ENCODE measurements around the gene THSD4. TPM values are rescaled to one million over a fixed set of nuclear protein-coding genes. Genes with fewer than 3 reads are reported as not detected.

The THSD4 gene
- total RNA-seq, 2 experiments from 2014 or later: not detected

DNA sequence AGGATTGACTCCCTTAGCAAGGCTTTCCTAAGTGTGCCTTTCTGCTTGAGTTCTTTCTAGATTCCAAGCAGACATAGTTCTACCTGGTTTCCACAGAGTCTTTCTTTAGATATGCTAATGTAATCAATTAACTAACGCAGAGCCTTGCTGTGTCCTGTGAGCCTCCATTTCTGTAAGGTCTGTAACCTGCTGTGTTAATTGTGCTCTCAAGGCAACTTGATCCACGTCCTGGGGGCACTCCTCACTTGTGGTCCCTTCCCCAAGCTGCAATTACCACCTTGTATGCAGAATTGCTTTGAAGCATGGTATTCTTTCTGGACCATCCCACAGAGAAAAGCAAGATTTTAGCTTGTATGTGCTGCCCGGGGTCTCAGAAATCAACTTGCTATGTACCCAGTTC lies 29.5 kb upstream of the THSD4 start:
- intact Hi-C loops (cut with micrococcal nuclease): no loop called here
- no peaks in the 10 kb centered on the region for H3K4me1 Mint-ChIP-seq (ENCODE audit: low read depth)
- POLR2A ChIA-PET: no interaction called here

DNA sequence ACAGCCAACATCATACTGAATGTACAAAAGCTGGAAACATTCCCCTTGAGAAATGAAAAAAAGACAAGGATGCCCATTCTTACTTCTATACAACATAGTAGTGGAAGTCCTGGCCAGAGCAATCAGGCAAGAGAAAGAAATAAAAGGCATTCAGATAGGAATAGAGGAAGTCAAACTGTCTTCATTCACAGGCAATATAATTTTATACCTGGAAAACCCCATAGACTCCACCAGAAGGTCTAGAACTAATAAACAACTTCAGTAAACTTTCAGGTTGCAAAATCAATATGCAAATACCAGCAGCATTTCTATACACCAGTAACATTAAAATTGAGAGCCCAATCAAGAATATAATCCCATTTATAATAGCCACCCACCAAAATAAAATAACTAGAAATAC lies 27.1 kb upstream of the THSD4 start:
- DNase-seq: no peak
- ChIA-PET CTCF (no interaction called here), POLR2A (no interaction called here)
- no peak overlapping the region for H3K27ac Mint-ChIP-seq
- H3K4me1 Mint-ChIP-seq (ENCODE audit: low read depth): no peaks in the 10 kb centered on the region
- H3K36me3 Mint-ChIP-seq: no peaks in the 10 kb centered on the region
- no peak overlapping the region for H3K4me3 Mint-ChIP-seq
- H3K27me3 Mint-ChIP-seq: peaks cover 17% of the 10 kb centered on the region
- peaks cover 7% of the 10 kb centered on the region for H3K9me3 Mint-ChIP-seq
- intact Hi-C loops (cut with micrococcal nuclease): no loop called here

More for the DNA sequence above, 29.5 kb upstream of the THSD4 start:
- Mint-ChIP-seq H3K27me3 (peaks cover 20% of the 10 kb centered on the region), H3K9me3 (peaks cover 7% of the 10 kb centered on the region), H3K4me3 (no peak overlapping the region), H3K36me3 (no peaks in the 10 kb centered on the region), H3K27ac (no peak overlapping the region)
- no peak for DNase-seq
- CTCF ChIA-PET: no interaction called here

DNA sequence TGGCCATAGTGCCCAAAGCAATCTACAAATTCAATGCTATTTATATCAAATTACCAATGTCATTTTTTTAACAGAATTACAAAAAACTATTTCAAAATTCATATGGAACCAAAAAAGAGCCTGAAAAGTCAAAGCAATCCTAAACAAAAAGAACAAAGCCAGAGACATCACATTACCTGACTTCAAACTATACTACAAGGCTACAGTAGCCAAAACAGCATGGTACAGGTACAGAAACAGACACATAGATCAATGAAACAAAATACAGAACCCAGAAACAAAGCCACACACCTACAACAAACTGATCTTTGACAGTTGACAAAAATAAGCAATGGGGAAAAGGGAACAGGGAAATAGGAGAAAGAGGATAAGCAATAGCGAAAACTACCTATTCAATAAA lies 26.6 kb upstream of the THSD4 start:
- Mint-ChIP-seq H3K27ac (no peak overlapping the region), H3K4me3 (no peak overlapping the region), H3K4me1 (ENCODE audit: low read depth) (no peaks in the 10 kb centered on the region), H3K27me3 (peaks cover 18% of the 10 kb centered on the region), H3K36me3 (no peaks in the 10 kb centered on the region), H3K9me3 (peaks cover 7% of the 10 kb centered on the region)
- no peak for DNase-seq
- intact Hi-C loops (cut with micrococcal nuclease): no loop called here
- CTCF ChIA-PET: no interaction called here
- POLR2A ChIA-PET: no interaction called here

DNA sequence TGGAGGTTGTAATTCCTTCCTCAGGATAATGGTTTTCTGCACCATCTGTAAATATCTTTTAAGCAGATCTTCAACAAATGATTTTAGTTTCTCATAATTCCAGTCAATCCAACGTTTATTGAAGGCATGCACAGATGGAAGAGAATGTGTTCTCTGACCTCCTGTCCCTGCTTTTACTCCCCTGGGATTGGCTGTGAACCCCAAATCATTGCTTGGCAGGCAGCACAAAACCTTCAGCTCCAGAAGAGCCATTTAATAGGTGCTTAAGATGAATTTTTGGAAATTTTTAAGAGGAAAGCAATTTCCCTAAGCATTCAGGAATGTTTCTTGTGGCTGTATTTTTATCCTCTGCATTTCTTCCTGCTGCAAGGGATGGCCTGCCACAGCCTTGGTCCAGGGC lies 25.5 kb upstream of the THSD4 start:
- Mint-ChIP-seq H3K4me1 (ENCODE audit: low read depth) (no peaks in the 10 kb centered on the region), H3K27ac (no peak overlapping the region), H3K27me3 (peaks cover 20% of the 10 kb centered on the region), H3K36me3 (no peaks in the 10 kb centered on the region), H3K9me3 (peaks cover 7% of the 10 kb centered on the region), H3K4me3 (no peak overlapping the region)
- ChIA-PET POLR2A (no interaction called here), CTCF (no interaction called here)
- intact Hi-C loops (cut with micrococcal nuclease): no loop called here
- DNase-seq: no peak

DNA sequence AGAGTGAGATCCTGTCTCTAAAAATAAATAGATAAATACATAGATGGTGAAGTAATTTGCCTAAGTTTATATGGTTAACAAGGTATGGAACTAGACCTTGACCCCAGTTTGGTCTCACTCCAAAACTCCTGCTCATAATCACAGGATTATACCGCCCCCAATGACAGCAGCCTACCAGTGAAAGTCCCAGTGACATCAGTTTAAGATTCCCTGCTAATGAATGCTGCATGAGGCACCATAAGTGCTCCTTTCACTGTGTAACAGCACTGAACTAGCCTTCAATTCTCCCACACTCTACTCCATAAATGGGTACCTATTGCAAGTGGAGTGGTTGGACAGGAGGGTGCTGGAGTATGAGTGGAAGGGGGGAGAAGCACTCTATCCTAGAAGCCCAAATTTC lies 23.7 kb upstream of the THSD4 start:
- ChIA-PET CTCF (no interaction called here), POLR2A (no interaction called here)
- Mint-ChIP-seq H3K27me3 (peaks cover 15% of the 10 kb centered on the region), H3K4me1 (ENCODE audit: low read depth) (no peaks in the 10 kb centered on the region), H3K27ac (no peak overlapping the region), H3K4me3 (no peak overlapping the region), H3K9me3 (peaks cover 7% of the 10 kb centered on the region), H3K36me3 (no peaks in the 10 kb centered on the region)
- intact Hi-C loops (cut with micrococcal nuclease): no loop called here
- DNase-seq: no peak

DNA sequence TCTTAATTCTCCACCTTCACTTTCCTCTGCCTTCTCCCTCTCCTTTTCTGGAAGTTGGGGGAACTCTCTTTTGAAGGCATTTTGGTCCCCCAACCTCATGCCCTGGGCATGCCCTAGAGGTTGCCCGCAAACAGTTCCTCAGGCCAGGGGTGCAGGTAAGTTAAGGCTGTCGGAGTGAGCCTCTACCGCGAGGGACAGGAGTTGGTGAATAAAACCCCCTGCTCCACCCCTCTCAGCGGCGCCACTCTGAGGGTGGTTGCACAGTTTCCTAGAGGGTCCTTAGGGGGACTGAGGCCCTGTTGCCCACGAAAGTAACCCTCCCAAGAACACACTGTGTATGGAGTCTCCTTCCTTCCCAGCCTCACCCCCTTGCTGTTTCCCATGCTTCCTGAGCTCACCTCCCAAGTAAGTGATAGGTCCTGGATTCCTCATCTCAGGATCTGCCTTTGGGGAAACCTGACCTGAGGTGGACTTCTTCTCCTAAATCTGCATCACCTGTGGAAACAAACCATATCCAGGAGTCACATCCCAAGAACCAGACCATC lies 23.1 kb upstream of the THSD4 start:
- no peak for DNase-seq
- POLR2A ChIA-PET: no interaction called here
- Mint-ChIP-seq H3K36me3 (no peaks in the 10 kb centered on the region), H3K27ac (no peak overlapping the region), H3K9me3 (peaks cover 7% of the 10 kb centered on the region), H3K4me3 (no peak overlapping the region), H3K27me3 (peaks cover 15% of the 10 kb centered on the region), H3K4me1 (ENCODE audit: low read depth) (no peaks in the 10 kb centered on the region)
- intact Hi-C loops (cut with micrococcal nuclease): no loop called here
- CTCF ChIA-PET: no interaction called here

DNA sequence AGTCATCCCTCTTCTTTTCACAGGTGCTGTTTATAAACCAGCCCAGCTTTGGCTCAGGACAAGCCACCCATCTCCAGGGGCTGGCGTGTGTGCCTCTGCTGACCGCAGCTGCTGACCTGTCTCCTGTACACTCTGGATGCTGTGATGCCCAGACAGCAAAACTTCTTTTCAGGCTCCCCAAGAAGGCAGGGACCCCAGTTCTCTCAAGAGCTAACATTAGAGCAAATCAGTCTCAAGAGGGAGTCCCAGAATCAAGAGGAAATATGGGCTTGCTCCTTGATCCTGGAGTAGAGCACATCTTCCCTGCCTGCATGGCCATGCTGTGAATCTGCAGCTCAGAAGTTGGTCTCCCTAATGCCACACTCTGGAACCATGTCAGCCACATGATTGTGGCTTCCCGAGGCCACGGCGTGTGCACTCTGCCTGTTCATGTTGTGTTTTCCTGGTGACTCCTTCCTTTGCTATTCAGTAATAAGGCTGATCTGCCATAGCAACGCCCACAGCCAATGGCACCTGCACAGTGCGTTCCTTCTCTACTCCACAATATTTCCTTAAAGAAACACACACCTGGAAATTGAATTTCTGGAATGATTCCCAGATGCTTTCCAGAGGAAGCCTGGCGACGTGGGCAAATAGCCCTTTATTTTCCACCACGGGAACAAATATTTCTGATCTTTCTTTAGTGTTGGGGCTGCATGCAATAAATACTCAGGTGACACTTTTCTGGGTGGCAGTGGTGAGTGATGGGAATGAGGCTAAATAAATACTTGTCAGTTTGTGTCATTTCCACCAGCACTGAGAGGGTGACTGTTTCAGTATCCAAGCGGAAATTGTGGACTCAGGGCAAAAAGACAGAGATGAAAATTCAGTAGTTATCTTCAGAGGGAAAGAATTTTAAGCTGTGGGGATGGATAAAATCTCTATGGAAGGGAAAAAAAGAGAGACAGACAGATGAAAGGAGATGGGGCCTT lies 21.9 kb upstream of the THSD4 start:
- ChIA-PET CTCF (no interaction called here), POLR2A (no interaction called here)
- intact Hi-C loops (cut with micrococcal nuclease): no loop called here
- peaks cover 5% of the 10 kb centered on the region for H3K9me3 Mint-ChIP-seq
- peaks cover 15% of the 10 kb centered on the region for H3K27me3 Mint-ChIP-seq
- no peak overlapping the region for H3K27ac Mint-ChIP-seq
- DNase-seq: no peak
- H3K36me3 Mint-ChIP-seq: no peaks in the 10 kb centered on the region
- no peak overlapping the region for H3K4me3 Mint-ChIP-seq
- H3K4me1 Mint-ChIP-seq (ENCODE audit: low read depth): no peaks in the 10 kb centered on the region

DNA sequence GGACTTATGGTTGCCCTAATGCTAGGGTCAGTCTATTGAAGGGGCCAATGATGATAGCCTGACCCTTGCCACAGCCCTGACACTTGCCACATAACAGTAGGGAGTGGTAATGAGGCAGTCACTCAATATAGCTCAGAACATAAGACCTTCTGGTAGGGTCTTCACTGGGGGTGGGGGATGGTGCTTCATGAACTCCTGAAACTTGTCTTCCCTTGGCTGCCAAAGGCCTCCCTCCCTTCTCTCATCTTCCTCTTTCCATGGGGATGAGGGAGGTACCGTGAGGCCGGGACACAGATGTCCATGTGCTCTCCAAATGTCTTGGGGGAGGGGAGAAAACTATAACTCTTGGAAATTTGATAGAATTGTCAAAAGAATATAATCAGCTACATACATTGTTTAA lies 21.1 kb upstream of the THSD4 start:
- Mint-ChIP-seq H3K4me1 (ENCODE audit: low read depth) (no peaks in the 10 kb centered on the region), H3K36me3 (no peaks in the 10 kb centered on the region), H3K9me3 (no peaks in the 10 kb centered on the region), H3K4me3 (no peak overlapping the region), H3K27me3 (peaks cover 12% of the 10 kb centered on the region), H3K27ac (no peak overlapping the region)
- intact Hi-C loops (cut with micrococcal nuclease): no loop called here
- DNase-seq: no peak
- ChIA-PET CTCF (no interaction called here), POLR2A (no interaction called here)

DNA sequence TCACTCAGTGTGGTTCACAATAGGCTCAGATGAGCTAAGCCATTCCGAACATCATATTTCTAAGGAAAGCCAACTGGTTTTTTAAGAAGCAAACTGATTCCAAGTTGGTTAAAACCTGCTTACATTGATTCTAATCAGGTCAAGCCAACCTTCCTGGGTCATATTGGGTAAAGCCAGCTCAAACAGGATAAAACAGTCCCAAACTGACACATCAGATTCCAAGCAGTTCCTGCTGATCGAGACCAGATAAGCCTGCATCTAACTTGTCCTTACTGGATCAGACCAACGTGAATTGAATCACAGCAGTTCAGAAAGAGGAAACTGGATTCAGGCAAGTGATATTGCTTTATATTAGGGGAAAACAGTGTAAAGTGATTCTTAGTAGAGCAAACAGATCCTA lies 18.6 kb upstream of the THSD4 start:
- H3K4me1 Mint-ChIP-seq (ENCODE audit: low read depth): no peaks in the 10 kb centered on the region
- H3K27ac Mint-ChIP-seq: no peak overlapping the region
- no peaks in the 10 kb centered on the region for H3K9me3 Mint-ChIP-seq
- intact Hi-C loops (cut with micrococcal nuclease): no loop called here
- peaks cover 9% of the 10 kb centered on the region for H3K27me3 Mint-ChIP-seq
- ChIA-PET POLR2A (no interaction called here), CTCF (no interaction called here)
- DNase-seq: no peak
- H3K36me3 Mint-ChIP-seq: no peaks in the 10 kb centered on the region
- H3K4me3 Mint-ChIP-seq: no peak overlapping the region

DNA sequence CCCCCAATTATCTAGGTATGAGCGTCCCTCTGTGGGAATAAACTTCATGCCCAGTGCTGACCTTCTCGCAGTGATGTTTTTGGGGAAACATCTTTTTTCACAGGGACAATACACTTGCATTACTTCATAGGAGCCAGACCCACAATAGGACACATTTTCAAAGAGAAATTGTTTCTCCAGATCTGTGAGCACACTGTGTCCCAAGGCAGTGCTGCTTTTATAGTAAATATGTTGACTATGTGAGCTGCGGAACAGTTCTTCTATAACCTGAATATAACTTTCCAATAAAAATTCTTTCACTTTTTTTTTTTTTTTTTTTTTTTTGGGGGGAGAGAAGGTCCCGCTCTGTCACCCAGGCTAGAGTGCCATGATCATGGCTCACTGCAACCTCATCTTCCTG lies 17.4 kb upstream of the THSD4 start:
- no peaks in the 10 kb centered on the region for H3K36me3 Mint-ChIP-seq
- H3K4me1 Mint-ChIP-seq (ENCODE audit: low read depth): no peaks in the 10 kb centered on the region
- POLR2A ChIA-PET: no interaction called here
- H3K9me3 Mint-ChIP-seq: no peaks in the 10 kb centered on the region
- DNase-seq: no peak
- H3K27ac Mint-ChIP-seq: no peak overlapping the region
- no peak overlapping the region for H3K4me3 Mint-ChIP-seq
- H3K27me3 Mint-ChIP-seq: peaks cover 3% of the 10 kb centered on the region
- CTCF ChIA-PET: interaction anchor here (0.6 kb wide), 1 partner anchor 121 kb away, joined by 3 read pairs; no protein-coding TSS in a partner anchor
- intact Hi-C loops (cut with micrococcal nuclease): no loop called here

DNA sequence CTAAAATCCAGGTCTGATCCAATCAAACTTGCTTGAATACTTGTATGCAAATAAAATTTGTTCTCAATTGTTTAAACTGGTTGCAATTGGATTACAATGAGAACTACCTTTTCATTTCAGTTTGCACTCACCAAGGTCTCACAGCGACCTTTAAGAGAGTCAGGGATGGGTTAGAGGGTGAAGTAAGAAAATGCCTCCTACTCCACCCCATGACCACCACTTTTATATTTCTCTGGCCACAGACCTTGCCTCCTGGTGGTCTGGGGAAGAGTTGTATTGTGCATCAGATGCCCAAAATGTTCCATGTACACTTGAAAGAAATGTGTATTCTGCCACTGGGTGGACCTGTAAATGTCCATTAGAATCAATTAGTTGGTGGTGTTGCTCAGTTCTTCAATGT lies 16.4 kb upstream of the THSD4 start:
- intact Hi-C loops (cut with micrococcal nuclease): no loop called here
- ChIA-PET POLR2A (no interaction called here), CTCF (no interaction called here)
- H3K36me3 Mint-ChIP-seq: no peaks in the 10 kb centered on the region
- no peaks in the 10 kb centered on the region for H3K4me1 Mint-ChIP-seq (ENCODE audit: low read depth)
- no peak overlapping the region for H3K4me3 Mint-ChIP-seq
- H3K27ac Mint-ChIP-seq: no peak overlapping the region
- DNase-seq: no peak
- H3K27me3 Mint-ChIP-seq: no peaks in the 10 kb centered on the region
- H3K9me3 Mint-ChIP-seq: no peaks in the 10 kb centered on the region

DNA sequence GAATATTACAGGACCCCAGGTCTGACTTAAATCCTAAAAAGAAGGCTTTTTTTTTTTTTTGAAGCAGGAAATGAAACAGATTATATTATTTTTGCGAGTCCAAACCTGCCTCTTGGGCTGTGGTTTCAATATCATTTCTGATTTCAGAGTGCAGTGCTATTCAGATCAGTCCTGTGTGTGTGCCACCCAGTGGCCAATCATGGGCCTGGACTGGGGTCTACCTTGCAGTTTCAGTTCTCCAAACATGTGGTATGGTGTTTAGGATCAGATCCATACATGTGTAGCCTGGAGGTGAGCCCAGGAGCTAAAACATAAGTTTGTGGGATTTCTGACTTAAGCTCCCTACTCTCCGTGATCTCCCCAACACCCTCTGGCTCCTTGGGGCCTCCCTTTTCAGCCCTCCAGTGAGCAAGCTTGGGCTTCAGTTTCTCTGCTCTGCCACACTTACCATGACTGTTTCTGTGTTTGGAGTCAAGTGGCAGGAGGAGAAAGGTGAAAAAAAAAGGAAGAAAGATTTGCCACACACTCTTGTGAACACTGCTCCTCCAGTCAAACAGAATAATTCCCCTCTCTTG lies 12.1 kb upstream of the THSD4 start:
- Mint-ChIP-seq H3K27me3 (peaks cover 8% of the 10 kb centered on the region), H3K27ac (no peak overlapping the region), H3K4me1 (ENCODE audit: low read depth) (peaks cover 3% of the 10 kb centered on the region), H3K36me3 (no peaks in the 10 kb centered on the region), H3K4me3 (no peak overlapping the region), H3K9me3 (no peaks in the 10 kb centered on the region)
- ChIA-PET CTCF (no interaction called here), POLR2A (no interaction called here)
- intact Hi-C loops (cut with micrococcal nuclease): no loop called here
- DNase-seq: no peak

DNA sequence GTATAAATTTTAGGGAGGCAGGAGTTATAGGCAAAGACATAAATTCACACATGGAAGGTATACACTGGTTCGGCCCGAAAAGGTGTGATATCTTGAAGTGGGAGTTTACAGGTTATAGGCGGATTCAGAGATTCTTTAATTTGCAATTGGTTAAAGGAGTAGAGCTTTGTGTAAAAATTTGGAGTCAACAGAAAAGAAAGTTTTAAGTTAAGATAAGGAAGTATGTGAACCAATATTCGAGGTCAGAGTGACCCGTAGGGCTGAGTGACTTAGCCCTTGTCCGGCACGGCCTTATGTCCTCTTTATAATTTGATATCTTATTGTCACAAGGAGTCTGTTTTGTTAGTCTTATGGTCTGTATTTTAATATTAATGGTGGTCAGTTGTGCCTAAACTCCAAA lies 10.6 kb upstream of the THSD4 start:
- no peak overlapping the region for H3K4me3 Mint-ChIP-seq
- no peak for DNase-seq
- ChIA-PET CTCF (interaction anchor here (0.6 kb wide), 1 partner anchor 16 kb away, joined by 3 read pairs; no protein-coding TSS in a partner anchor), POLR2A (interaction anchor here (0.6 kb wide), 1 partner anchor 118 kb away, joined by 3 read pairs; no protein-coding TSS in a partner anchor)
- peaks cover 8% of the 10 kb centered on the region for H3K27me3 Mint-ChIP-seq
- H3K36me3 Mint-ChIP-seq: no peaks in the 10 kb centered on the region
- no peak overlapping the region for H3K27ac Mint-ChIP-seq
- peaks cover 3% of the 10 kb centered on the region for H3K4me1 Mint-ChIP-seq (ENCODE audit: low read depth)
- no peaks in the 10 kb centered on the region for H3K9me3 Mint-ChIP-seq
- intact Hi-C loops (cut with micrococcal nuclease): no loop called here

Measured in activated CD4-positive, alpha-beta memory T cell treated with anti-CD3 and anti-CD28 coated beads for 36 hours (primary cell).